DMS 273 treated with DMSO at 0.1 percent for 48 hours (cell line): ENCODE results near the gene SLC9A9.
"Not testable (repeated sequence)": the region's sequence is repeated elsewhere in the genome, so short reads cannot be mapped to it uniquely, and the experiment has no call there.

ENCODE experiments used
- DNase-seq: peaks from one replicate; lab custom pipeline; 2025; lab: John Stamatoyannopoulos, UW

Gene SLC9A9

DNA sequence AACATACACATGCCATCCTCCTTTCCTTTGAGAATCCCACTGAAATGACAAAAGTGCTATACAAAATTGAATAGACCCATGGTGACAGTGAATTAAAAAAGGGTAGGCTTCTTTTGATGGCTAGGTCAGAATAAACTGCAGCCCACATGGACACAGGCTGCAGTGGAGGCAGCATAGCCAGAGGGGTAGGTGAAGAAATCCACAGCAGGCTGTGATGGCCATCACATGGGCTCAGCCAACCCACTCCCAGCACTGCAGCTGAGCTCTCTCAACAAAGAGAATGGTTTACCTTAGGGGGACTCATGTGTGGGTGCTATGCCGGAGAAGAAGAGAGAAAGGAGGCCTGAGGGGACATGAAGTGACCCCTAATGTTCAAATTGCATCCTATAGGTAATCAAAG, 397.6 kb downstream of the SLC9A9 start:
- DNase-seq, result no peak

GRCh38 chr3:143447491-143447890, 400.8 kb downstream of the SLC9A9 start:
- no peak for DNase-seq

DNA sequence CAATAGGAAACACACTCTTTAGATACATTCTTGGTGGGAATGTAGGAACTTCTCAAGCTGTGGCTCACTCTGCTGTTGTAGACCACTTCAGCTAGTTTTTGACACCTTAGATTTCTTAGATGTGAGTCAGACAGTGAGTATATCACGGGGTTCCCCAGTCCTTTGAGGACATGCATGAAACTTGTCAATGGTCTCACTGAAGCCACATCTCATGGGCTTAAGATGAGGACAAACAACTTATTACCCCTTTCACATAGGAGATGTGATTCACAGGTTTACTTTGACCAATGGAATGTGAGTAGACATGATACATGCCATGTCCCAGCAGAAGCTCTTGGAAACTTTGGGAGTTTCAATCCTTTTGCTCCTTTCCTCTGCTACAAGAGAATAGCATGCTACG, 403.1 kb downstream of the SLC9A9 start:
- no peak for DNase-seq

DNA sequence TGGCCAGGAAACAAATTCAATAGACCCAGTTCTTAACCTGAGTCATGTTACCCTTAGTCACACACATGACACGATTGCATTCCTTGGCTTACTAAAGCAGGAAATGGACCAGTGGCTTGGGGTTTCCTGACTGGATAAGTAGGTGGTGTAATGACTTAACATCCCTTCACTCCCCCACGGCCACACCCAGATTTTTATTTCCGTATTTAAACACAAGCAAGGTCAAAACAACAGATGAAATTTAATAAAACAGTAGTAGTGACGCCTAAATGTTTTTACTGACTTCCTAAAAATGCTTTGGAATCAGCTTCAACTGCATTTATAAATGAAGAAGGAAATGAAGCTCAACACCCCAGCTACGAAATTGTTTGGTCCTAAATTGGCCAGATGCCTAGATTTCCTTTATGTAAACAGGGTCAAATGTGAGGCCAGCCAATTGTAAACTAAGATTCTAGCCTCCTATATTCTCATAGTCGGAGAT, 404.4 kb downstream of the SLC9A9 start:
- DNase-seq, result no peak

DNA sequence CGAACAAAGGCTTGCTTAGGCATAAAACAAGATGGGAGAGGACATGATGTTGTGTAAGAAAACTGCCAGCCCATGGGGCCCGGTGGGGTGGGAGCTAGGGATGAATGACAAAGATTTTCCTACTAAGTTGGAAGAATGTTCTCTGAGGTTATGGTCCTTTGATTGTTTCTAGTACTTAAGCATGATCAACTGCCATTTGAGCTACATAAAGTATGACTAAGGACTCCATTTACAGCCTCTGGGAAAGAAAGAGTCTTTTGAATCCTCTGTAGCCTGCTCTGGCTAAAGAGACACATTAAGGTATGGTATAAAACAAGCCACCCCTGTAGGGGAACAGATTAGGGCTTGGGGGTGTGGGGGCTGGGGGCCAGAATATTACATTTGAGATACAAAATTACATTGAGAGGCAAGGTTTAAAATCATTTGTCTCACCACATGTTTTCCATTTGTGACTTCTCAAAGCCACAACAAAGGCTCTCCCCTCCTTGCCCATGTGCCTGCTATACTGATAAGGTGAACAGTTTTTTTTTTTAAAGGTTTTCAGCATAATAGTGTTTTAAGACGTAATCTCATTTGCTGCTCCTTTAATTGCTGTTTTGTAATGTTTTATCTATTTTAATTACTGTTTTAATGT, 405.3 kb downstream of the SLC9A9 start:
- no peak for DNase-seq

DNA sequence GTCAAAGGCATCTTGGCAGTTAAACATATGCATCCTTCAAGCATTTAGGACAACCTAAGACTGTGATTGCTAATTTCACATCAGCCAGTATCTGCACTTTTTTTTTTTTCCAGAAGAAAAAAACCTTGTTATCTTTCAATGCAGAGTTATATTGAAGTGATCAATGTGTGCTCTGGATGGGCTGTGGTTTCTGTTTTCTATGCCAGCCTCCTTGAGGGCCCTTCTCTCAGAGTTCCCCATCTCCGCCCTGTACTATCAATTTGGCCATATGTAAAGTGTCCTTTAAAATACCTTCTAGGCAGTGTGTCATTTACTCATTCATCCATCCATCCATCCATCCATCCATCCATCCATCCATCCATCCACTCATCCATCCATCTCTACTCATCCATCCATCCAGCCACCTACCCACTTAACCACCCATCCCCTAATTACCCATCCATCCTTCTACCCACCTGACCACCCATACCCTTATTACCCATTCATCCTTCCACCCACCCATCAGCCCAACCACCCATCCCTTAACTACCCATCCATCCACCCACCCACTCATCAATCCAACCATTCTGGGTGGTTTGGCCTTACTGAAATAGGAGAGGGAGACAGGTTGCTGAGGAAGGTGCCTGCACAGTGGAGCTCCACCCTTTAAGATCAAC, 406.6 kb downstream of the SLC9A9 start:
- DNase-seq, result no peak

DNA sequence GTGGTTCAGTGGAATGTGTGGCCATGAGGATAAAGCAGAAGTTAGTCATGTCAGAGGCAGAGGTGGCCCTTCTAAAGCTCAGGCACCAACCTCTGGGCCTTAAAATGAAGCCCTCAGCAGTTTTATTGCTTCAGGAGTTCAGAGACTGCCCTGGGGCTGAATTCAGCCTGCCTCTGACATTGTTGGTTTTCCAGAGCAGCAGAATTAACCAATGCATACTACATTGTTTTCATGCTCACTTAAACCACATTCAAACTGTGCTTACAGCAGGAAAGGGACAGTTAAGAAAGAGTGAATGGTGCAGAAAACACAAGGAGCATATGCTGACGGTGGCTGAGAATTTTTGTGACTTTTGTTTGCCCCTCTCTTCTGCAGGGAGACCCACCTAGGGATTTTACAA, 408.5 kb downstream of the SLC9A9 start:
- no peak for DNase-seq

GRCh38 chr3:143437405-143437804, 410.9 kb downstream of the SLC9A9 start:
- no peak for DNase-seq

- DNase-seq, result no peak
Observed at GRCh38 chr3:143436231-143436930, 411.9 kb downstream of the SLC9A9 start.

- no peak for DNase-seq
Observed at GRCh38 chr3:143433787-143434378, 414.4 kb downstream of the SLC9A9 start.

- not testable (repeated sequence) for DNase-seq
Observed at GRCh38 chr3:143431298-143431697, 417.0 kb downstream of the SLC9A9 start.

DNA sequence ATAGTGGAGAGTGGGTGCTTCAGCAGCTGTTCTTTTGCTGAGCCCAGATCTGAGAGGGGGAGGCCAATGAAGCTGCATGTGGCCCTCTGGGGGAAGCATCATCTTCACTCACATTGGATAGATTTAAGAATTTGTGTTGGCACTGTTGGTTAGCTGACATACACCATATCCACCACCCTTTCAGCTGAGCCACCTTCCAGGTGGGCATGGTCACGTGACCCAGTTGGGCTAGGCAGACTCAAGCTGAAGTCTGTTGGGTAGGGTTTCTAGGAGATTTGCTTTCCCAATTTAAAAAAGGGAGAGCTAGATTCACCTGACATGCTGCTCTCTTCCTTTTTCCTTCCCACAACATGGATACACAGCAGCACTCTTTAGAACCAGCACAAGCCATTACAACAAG, 417.7 kb downstream of the SLC9A9 start:
- no peak for DNase-seq

- no peak for DNase-seq
Observed at GRCh38 chr3:143429628-143430514, 418.4 kb downstream of the SLC9A9 start.

DNA sequence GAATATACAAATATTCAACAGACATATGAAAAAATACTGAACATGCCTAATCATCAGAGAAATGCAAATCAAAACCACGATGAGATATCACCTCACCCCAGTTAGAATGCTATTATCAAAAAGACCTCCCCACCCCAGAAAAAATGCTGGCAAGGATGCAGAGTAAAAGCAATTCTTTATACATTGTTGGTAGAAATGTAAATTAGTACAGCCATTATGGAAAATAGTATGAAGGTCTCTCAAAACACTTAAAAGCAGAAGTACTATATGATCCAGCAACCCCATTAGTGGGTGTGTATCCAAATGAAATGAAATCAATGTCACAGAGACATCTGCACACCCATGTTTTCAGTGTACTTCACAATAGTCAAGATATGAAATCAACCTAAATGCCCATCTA, 420.0 kb downstream of the SLC9A9 start:
- no peak for DNase-seq

- DNase-seq, result no peak
Observed at GRCh38 chr3:143427631-143428030, 420.6 kb downstream of the SLC9A9 start.

DNA sequence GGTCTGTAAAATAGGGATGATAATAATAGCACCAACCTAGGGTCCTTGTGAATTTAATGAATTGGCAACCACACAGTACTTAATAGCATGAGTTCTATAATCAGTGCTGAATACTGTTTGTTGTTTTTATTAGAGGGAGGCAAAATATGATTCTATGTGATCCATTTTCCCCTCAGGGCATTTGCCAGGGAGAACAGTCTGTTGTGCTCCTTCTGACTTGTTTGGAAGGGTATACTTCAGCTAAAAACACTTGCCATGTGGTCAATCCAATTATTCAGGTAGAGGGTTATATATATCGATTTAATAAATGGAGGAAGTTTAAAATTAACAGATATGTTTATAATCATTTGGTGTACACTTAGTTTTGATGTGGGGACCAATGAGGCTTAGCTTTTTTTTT, 423.4 kb downstream of the SLC9A9 start:
- no peak for DNase-seq

GRCh38 chr3:143421556-143421955, 426.7 kb downstream of the SLC9A9 start:
- no peak for DNase-seq

DNA sequence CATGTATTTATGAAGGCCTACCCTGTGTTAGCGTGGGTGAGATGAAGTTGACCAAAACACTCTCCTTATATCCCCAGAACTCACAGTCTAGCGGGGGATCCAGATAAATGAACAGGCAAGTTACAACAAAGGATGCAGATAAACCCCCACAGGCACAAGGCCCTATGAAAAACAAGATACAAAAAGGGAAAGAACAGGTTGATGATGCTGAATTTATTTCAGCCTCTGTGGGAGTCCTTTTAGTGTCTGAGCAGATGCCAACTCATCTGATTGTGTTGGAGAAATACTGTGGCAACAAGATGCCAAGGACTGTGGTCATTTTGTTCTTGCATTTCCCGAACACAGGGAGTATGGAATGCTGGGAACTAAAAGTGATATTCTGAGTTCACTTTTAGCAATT, 428.7 kb downstream of the SLC9A9 start:
- DNase-seq, result no peak

GRCh38 chr3:143418391-143418790, 429.9 kb downstream of the SLC9A9 start:
- no peak for DNase-seq

DNA sequence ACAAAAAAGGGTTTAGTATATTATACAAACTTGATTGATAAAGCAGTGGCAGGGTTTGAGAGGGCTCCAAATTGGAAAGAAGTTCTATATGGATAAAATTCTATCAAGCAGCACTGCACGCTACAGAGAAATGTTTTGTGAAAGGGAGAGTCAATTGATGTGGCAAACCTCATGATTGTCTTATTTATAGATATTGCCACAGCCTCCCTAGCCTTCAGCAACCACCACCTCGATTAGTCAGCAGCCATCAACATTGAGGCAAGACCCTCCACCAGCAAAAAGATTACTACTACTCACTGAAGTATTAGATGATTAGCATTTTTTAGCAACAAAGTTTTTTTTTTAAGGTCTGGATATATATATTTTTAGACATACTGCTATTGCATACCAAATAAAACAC, 432.0 kb downstream of the SLC9A9 start:
- no peak for DNase-seq

- DNase-seq, result no peak
Observed at GRCh38 chr3:143414571-143415253, 433.6 kb downstream of the SLC9A9 start.
